ENCODE results near the gene FAM32A. TPM values are rescaled to one million over a fixed set of nuclear protein-coding genes. Genes with fewer than 3 reads are reported as not detected.
A peak's percentile ranks its signal among the peaks of the same experiment; 100 is the strongest.

The FAM32A gene
- polyA plus RNA-seq, 3 donors: 92.2 to 245 (median 219) TPM

GRCh38 chr19:16216744-16217670, 31.8 kb downstream of the FAM32A start:
- peaks cover 66 to 94% of the 10 kb centered on the region in 2 donors for H3K36me3 ChIP-seq (replicated peaks in 1 of 2; ENCODE audit: control insufficient read depth in 1 of 2, insufficient read depth in 2 of 2, low read length in 2 of 2)
- intact Hi-C loops (cut with micrococcal nuclease): no loop called here
- 87% methylated on average over 10 of the region's 13 CpGs for WGBS (ENCODE audit: insufficient coverage)

More at GRCh38 chr19:16216744-16217670, 31.8 kb downstream of the FAM32A start:
- no peak overlapping the region for H3K9ac ChIP-seq (ENCODE audit: insufficient read depth, low read length, poor library complexity, severe bottlenecking)
- no peak overlapping the region for H3K4me2 ChIP-seq (replicated peaks; ENCODE audit: extremely low read depth, low read length, poor library complexity, severe bottlenecking)
- Mint-ChIP-seq H3K9me3 (peaks cover 27 to 45% (median 35%) of the 10 kb centered on the region in 7 donors), H3K27me3 (ENCODE audit: low read depth in 3 of 3) (peaks cover 0 to 1% (median 0%) of the 10 kb centered on the region in 3 donors), H3K27ac (peak overlapping the region in 5 of 7 donors; percentile 6 to 57 (median 32)), H3K36me3 (peaks cover 77 to 95% of the 10 kb centered on the region in 2 donors), H3K4me3 (no peak overlapping the region), H3K4me1 (peaks cover 2% of the 10 kb centered on the region)
- no peaks in the 10 kb centered on the region for H3K4me1 ChIP-seq (ENCODE audit: control insufficient read depth in 1 of 2, insufficient read depth in 2 of 2, low read length in 2 of 2)
- peaks cover 66% of the 10 kb centered on the region for H3K79me2 ChIP-seq (ENCODE audit: insufficient read depth, low read length)
- H4K20me1 ChIP-seq (ENCODE audit: insufficient read depth, low read length): peaks cover 47% of the 10 kb centered on the region
- no peak overlapping the region for H3K4me3 ChIP-seq (replicated peaks in 1 of 3; ENCODE audit: low read depth in 2 of 3, low read length in 3 of 3)
- H3K27me3 ChIP-seq (ENCODE audit: control insufficient read depth in 2 of 2, insufficient read depth in 2 of 2, low read length in 2 of 2): no peaks in the 10 kb centered on the region
- DNase-seq: peak in 1 of 3 donors; percentile 3
- H3K9me3 ChIP-seq (replicated peaks in 1 of 2; ENCODE audit: control insufficient read depth in 1 of 2, insufficient read depth in 1 of 2, low read length in 2 of 2): peaks cover 31 to 33% of the 10 kb centered on the region in 2 donors
- TF ChIP-seq CTCF (IDR thresholded peaks at IDR 0.05): no peak
- no peak overlapping the region for H2AFZ ChIP-seq (ENCODE audit: insufficient read depth, low read depth, low read length, poor library complexity, severe bottlenecking)
- H3K27ac ChIP-seq (ENCODE audit: low read depth in 1 of 2, low read length in 2 of 2): peak overlapping the region in 1 of 2 donors; percentile 36
